GM12872 (cell line): Measurements from ENCODE around the gene SMTNL2.

Experiments used
- CTCF ChIP-seq: IDR thresholded peaks from 3 replicates; pipeline ENCODE4 v1.5.1; 2011; ENCODE audit warnings: low read depth, mild to moderate bottlenecking, low read length, moderate library complexity; ENCODE audit not compliant: insufficient read depth

Gene SMTNL2

GRCh38 chr17:4604111-4604644 is 19.8 kb downstream of the SMTNL2 start:
- TF ChIP-seq CTCF = no peak

- no peak for TF ChIP-seq CTCF
These were observed 21.5 kb downstream of the SMTNL2 start for GRCh38 chr17:4605826-4606225.

DNA sequence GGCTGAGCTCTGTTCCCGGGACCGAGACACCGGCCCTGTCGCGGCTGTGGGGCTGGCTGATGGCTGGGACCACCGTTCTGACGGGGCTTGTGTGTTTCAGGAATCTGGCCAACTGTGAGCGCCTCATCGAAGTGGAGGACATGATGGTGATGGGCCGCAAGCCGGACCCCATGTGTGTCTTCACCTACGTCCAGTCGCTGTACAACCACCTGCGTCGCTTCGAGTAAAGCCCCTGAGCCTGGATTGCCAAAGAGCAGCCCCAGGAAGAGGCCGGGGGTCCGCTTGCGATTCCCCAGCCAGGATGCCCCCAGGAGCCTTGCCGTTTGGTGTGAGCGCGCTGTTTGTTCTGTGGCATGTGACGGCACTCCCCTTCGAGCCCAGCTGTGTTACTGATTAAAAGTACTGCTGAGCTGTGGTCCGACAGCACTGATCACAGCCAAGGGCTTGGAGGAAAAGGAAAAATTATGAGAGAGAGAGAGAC is 23.0 kb downstream of the SMTNL2 start:
- TF ChIP-seq CTCF = no peak

GRCh38 chr17:4607773-4608187 is 23.5 kb downstream of the SMTNL2 start:
- TF ChIP-seq CTCF = no peak

DNA sequence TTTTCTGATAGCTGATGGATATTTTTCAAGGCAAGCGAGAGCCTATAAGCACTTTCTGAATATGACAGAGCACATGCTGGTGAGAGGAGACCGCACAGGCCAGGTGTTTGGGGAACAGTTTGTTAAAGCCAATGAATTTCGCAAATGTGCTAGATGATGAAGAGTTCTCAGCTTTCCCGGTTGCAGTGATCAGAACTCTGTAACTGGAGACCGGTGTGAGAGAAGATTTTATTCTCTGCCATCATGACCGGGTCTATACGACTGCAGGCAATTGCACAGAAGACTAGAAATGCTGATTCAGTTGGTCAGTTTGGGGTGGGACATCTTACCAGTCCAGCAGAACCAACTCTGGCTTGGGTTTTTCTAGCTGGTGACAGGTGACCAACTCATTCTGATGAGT is 25.4 kb downstream of the SMTNL2 start:
- no peak for TF ChIP-seq CTCF

- TF ChIP-seq CTCF = no peak
These were observed 25.8 kb downstream of the SMTNL2 start for GRCh38 chr17:4610162-4610561.

- TF ChIP-seq CTCF = no peak
These were observed 26.3 kb downstream of the SMTNL2 start for GRCh38 chr17:4610656-4611055.

- TF ChIP-seq CTCF = no peak
These were observed 32.1 kb downstream of the SMTNL2 start for GRCh38 chr17:4616476-4616875.
